OCI-LY7 (cell line): ENCODE results near the gene PITPNM3. TPM values are rescaled to one million over a fixed set of nuclear protein-coding genes. Genes with fewer than 3 reads are reported as not detected.

Source experiments
- BruUV-seq: library from RNA; stranded (reverse); fragments of 400-500 nt; replicated peaks from 2 replicates; lab custom pipeline; 2021; lab: Mats Ljungman, UMichigan
- CTCF ChIA-PET: fragments of 300-600 bp; sonication (Branson Sonifier 250); formaldehyde crosslinking; loops from one replicate; lab custom pipeline; 2022; ENCODE audit warnings: antibody characterized with exemption; ENCODE audit not compliant: unreplicated experiment; lab: Charles Lee
- POLR2A ChIA-PET: fragments of 300-600 bp; sonication (Branson Sonifier 250); formaldehyde crosslinking; loops from one replicate; lab custom pipeline; 2022; ENCODE audit warnings: antibody characterized with exemption; lab: Charles Lee
- DNase-seq: peaks from one replicate; pipeline ENCODE4 v3.0.0-alpha.2; 2015; ENCODE audit warnings: low spot score
- H2AFZ ChIP-seq: fragments of 200-600 bp; sonication (generic), shearing (Covaris generic); 2 replicates; pipeline ENCODE4 v1.6.1; 2014; ENCODE audit warnings: mild to moderate bottlenecking, antibody characterized with exemption, low read length, moderate library complexity
- H3K27ac ChIP-seq: fragments of 200-600 bp; sonication (generic); 2 replicates; pipeline ENCODE4 v1.5.1; 2014; ENCODE audit warnings: mixed run types, low read depth, mild to moderate bottlenecking, moderate library complexity, low read length, inconsistent platforms; ENCODE audit not compliant: poor library complexity, severe bottlenecking
- H3K36me3 ChIP-seq: fragments of 200-600 bp; sonication (generic); 2 replicates; pipeline ENCODE4 v1.6.1; 2014; ENCODE audit warnings: mild to moderate bottlenecking, antibody characterized with exemption, low read length, moderate library complexity, mixed read lengths; ENCODE audit not compliant: insufficient read depth
- H3K4me1 ChIP-seq: fragments of 200-600 bp; sonication (generic); 2 replicates; pipeline ENCODE4 v1.5.1; 2014; ENCODE audit warnings: mild to moderate bottlenecking, low read length; ENCODE audit not compliant: insufficient read depth, poor library complexity, severe bottlenecking
- H3K4me2 ChIP-seq: fragments of 200-600 bp; sonication (generic); 2 replicates; pipeline ENCODE4 v1.6.1; 2014; ENCODE audit warnings: mild to moderate bottlenecking, low read length
- H3K4me3 ChIP-seq: fragments of 200-600 bp; sonication (generic); 2 replicates; pipeline ENCODE4 v1.5.1; 2014; ENCODE audit warnings: mild to moderate bottlenecking, low read depth, low read length; ENCODE audit not compliant: poor library complexity, severe bottlenecking
- H3K79me2 ChIP-seq: fragments of 200-600 bp; sonication (generic); 2 replicates; pipeline ENCODE4 v1.6.1; 2016; ENCODE audit warnings: low read depth, mild to moderate bottlenecking, low read length, moderate library complexity, mixed read lengths; ENCODE audit not compliant: insufficient read depth
- H3K9me2 ChIP-seq: fragments of 200-600 bp; sonication (generic); 2 replicates; pipeline ENCODE4 v1.6.1; 2016; ENCODE audit warnings: mild to moderate bottlenecking, low read length, mixed read lengths; ENCODE audit not compliant: insufficient read depth
- H3K9me3 ChIP-seq: fragments of 200-600 bp; sonication (generic); 2 replicates; pipeline ENCODE4 v1.6.1; 2014; ENCODE audit warnings: mild to moderate bottlenecking, mixed run types, low read length, mixed read lengths
- H4K20me1 ChIP-seq: fragments of 200-600 bp; sonication (generic); 2 replicates; pipeline ENCODE4 v1.6.1; 2014; ENCODE audit warnings: mild to moderate bottlenecking, antibody characterized with exemption, low read length, moderate library complexity, mixed read lengths; ENCODE audit not compliant: insufficient read depth
- EZH2phosphoT487 ChIP-seq: fragments of 200-600 bp; sonication (generic); IDR thresholded peaks from 2 replicates; pipeline ENCODE4 v1.6.1; 2018; ENCODE audit warnings: low read depth, borderline replicate concordance, mild to moderate bottlenecking, mixed run types, antibody characterized with exemption, low read length, moderate library complexity, mixed read lengths
- intact Hi-C: fragments of 100-400 bp; cut with micrococcal nuclease; formaldehyde crosslinking; loops from one replicate; pipeline ENCODE4 v1.10.0; 2022; ENCODE audit not compliant: unreplicated experiment
- total RNA-seq, 2 experiments: library from RNA; depleted of rRNA in 1 of 2; stranded (reverse); fragments of >200 nt in 1 of 2; shearing (Covaris generic) in 1 of 2; gene quantifications; 2 replicates each; pipeline ENCODE4 v1.2.3, GENCODE V29; 2014 to 2022
- TF ChIP-seq, protein P1 (sequence below): fragments of 200-600 bp; sonication (generic); conservative IDR thresholded peaks from 2 replicates; pipeline ENCODE4 v1.5.1; 2014; ENCODE audit warnings: mild to moderate bottlenecking, antibody characterized with exemption, low read length, moderate library complexity, mixed read lengths

PITPNM3 gene
- total RNA-seq, 2 experiments from 2014 or later = 0.76 to 1.6 TPM

GRCh38 chr17:6525141-6525540 lies 31.2 kb downstream of the PITPNM3 start:
- intact Hi-C loops = no loop called here
- H3K9me2 ChIP-seq = no peaks in the 10 kb centered on the region
- ChIA-PET CTCF (no interaction called here), POLR2A (no interaction called here)
- no peak overlapping the region for H3K4me3 ChIP-seq
- no peak overlapping the region for H2AFZ ChIP-seq
- H3K9me3 ChIP-seq = no peaks in the 10 kb centered on the region
- H4K20me1 ChIP-seq = no peaks in the 10 kb centered on the region
- DNase-seq = no peak
- no peak overlapping the region for H3K4me2 ChIP-seq
- TF ChIP-seq, protein P1, sequence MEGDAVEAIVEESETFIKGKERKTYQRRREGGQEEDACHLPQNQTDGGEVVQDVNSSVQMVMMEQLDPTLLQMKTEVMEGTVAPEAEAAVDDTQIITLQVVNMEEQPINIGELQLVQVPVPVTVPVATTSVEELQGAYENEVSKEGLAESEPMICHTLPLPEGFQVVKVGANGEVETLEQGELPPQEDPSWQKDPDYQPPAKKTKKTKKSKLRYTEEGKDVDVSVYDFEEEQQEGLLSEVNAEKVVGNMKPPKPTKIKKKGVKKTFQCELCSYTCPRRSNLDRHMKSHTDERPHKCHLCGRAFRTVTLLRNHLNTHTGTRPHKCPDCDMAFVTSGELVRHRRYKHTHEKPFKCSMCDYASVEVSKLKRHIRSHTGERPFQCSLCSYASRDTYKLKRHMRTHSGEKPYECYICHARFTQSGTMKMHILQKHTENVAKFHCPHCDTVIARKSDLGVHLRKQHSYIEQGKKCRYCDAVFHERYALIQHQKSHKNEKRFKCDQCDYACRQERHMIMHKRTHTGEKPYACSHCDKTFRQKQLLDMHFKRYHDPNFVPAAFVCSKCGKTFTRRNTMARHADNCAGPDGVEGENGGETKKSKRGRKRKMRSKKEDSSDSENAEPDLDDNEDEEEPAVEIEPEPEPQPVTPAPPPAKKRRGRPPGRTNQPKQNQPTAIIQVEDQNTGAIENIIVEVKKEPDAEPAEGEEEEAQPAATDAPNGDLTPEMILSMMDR = no peak
- TF ChIP-seq EZH2phosphoT487 = no peak
- no TSS peak for BruUV-seq
- H3K4me1 ChIP-seq = peaks cover 6% of the 10 kb centered on the region
- no peaks in the 10 kb centered on the region for H3K36me3 ChIP-seq
- H3K79me2 ChIP-seq = no peaks in the 10 kb centered on the region
- no peak overlapping the region for H3K27ac ChIP-seq

DNA sequence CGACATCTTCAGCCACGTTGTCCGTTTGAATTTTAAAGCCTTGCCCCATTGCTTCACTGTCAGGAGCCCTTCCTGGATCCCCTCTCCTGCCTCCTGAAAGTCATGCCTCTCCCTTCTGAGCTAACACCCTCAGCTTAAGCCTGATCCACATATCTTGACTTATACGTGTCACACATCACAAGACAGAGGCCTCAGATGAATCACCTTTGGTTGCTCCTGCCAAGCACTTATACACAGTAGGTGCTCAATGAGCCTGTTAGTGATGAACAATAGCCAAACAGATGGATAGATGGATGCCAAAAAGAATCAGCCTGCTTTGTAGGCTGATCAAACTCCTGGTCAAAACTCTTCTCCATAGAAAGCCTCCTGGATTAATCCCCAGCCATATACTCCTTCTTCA lies 31.8 kb downstream of the PITPNM3 start:
- no peaks in the 10 kb centered on the region for H3K36me3 ChIP-seq
- H3K9me3 ChIP-seq = no peaks in the 10 kb centered on the region
- H3K4me3 ChIP-seq = no peak overlapping the region
- DNase-seq = no peak
- intact Hi-C loops = no loop called here
- no peaks in the 10 kb centered on the region for H3K9me2 ChIP-seq
- H2AFZ ChIP-seq = no peak overlapping the region
- TF ChIP-seq, protein P1 = no peak
- TF ChIP-seq EZH2phosphoT487 = no peak
- no peak overlapping the region for H3K4me2 ChIP-seq
- no TSS peak for BruUV-seq
- H4K20me1 ChIP-seq = no peaks in the 10 kb centered on the region
- no peaks in the 10 kb centered on the region for H3K79me2 ChIP-seq
- ChIA-PET POLR2A (no interaction called here), CTCF (no interaction called here)
- H3K27ac ChIP-seq = no peak overlapping the region
- H3K4me1 ChIP-seq = peaks cover 6% of the 10 kb centered on the region

DNA sequence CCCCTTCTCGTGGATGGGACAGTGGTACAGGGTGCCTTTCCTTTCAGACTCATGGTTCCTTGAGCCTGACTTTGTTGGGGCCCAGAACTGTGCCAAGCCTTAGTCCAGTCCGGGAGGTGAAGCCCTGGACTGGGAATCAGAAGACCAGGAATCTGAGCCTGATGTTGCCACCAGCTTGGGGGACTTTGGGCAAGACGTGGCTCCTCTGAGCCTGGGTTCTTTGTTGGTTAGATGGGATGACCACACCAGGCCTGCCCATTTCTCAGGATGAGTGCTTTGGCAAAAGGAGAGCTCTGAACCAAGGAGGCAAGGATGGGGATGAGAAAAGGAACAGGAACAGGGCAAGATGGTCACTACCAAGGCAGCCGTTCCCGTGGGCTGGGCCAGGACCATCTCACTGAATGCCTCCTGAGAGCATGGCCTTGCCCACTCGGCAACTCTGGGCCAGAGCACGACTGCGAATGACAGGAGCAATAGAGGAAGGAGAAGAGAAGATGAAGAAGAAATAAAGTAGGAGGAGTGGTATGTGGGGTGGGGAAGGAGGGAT lies 32.5 kb downstream of the PITPNM3 start:
- no peak for TF ChIP-seq EZH2phosphoT487
- TF ChIP-seq, protein P1 = no peak
- Histone ChIP-seq H3K4me3 (no peak overlapping the region), H2AFZ (no peak overlapping the region), H3K4me1 (peaks cover 6% of the 10 kb centered on the region), H3K27ac (no peak overlapping the region), H4K20me1 (no peaks in the 10 kb centered on the region), H3K36me3 (no peaks in the 10 kb centered on the region), H3K79me2 (no peaks in the 10 kb centered on the region), H3K4me2 (no peak overlapping the region), H3K9me3 (no peaks in the 10 kb centered on the region), H3K9me2 (no peaks in the 10 kb centered on the region)
- BruUV-seq = no TSS peak
- DNase-seq = no peak
- intact Hi-C loops = no loop called here
- ChIA-PET CTCF (no interaction called here), POLR2A (no interaction called here)
